ENCODE results near the gene USP40. TPM values are rescaled to one million over a fixed set of nuclear protein-coding genes. Genes with fewer than 3 reads are reported as not detected.

The USP40 gene
- total and polyA plus RNA-seq, 2 of the 8 experiments (the other 6 are each of a cell fraction or from before 2014, with no cell fraction given): 12.0 to 15.7 TPM

DNA sequence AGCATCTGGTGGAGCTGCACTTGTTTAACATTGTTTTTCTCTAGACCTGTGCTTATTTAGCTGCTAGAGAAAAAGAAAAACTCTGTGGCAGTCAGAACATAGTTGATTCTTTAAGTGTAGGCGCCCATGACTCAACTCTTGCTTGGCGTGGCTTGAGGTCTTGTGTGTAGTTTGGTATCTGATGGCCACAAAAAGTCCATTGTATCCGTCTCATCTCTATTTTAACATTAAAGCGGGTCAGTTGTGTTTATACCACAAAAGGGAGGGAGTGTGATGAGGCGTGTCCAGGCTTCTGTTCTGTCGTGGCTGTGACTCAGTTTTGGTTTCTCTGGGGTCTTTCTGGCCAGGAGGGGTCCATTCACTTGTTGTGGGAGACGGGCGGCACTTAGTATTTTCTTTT, 26.6 kb upstream of the USP40 start:
- CTCF ChIA-PET (ENCODE audit: partially characterized antibody): interaction anchor here (1.2 kb wide), 1 partner anchor 10 kb away, joined by 4 read pairs; no protein-coding TSS in a partner anchor
- no peak for FAIRE-seq

More for the DNA sequence above, 26.6 kb upstream of the USP40 start:
- Histone ChIP-seq H3K79me2 (ENCODE audit: control insufficient read depth in 1 of 2, insufficient read depth in 2 of 2, low read length in 2 of 2) (no peaks in the 10 kb centered on the region), H4K20me1 (replicated peaks in 1 of 2; ENCODE audit: control insufficient read depth in 1 of 2, insufficient read depth in 2 of 2, low read length in 2 of 2) (no peaks in the 10 kb centered on the region), H3K4me2 (ENCODE audit: insufficient read depth in 1 of 2, low read depth in 2 of 2, low read length in 2 of 2) (no peak overlapping the region), H4K91ac (replicated peaks; ENCODE audit: insufficient read length, low read length) (no peak overlapping the region), H2BK5ac (ENCODE audit: low read depth, low read length) (no peak overlapping the region), H2BK15ac (ENCODE audit: low read length) (no peak overlapping the region), H4K8ac (ENCODE audit: extremely low read depth, insufficient read depth, low read length) (no peak overlapping the region), H3K36me3 (ENCODE audit: control insufficient read depth in 2 of 4, insufficient read depth in 4 of 4, low read length in 3 of 4) (no peaks in the 10 kb centered on the region), H3K27ac (ENCODE audit: low read depth, low read length) (no peak overlapping the region), H3K23me2 (ENCODE audit: low read depth, low read length) (no peaks in the 10 kb centered on the region), H3K9me3 (ENCODE audit: insufficient read depth in 2 of 2, low read depth in 1 of 2, low read length in 1 of 2) (0 out of 4 replicates have a peak, but pooled peaks cover 0 to 3% of the 10 kb centered on the region in 2 experiments), H2AFZ (ENCODE audit: low read length) (no peak overlapping the region), H2AK5ac (ENCODE audit: low read depth, low read length) (no peak overlapping the region), H2BK120ac (replicated peaks; ENCODE audit: low read depth, low read length) (no peak overlapping the region), H3K9ac (replicated peaks in 1 of 4; ENCODE audit: extremely low read depth in 1 of 4, low read depth in 3 of 4, low read length in 3 of 4) (no peak overlapping the region), H3K4ac (replicated peaks; ENCODE audit: insufficient read length, low read depth, low read length) (no peak overlapping the region), H3K14ac (ENCODE audit: insufficient read length) (no peak overlapping the region), H3K56ac (replicated peaks; ENCODE audit: insufficient read length, low read depth, low read length) (no peak overlapping the region), H2BK12ac (ENCODE audit: low read depth, low read length) (no peak overlapping the region), H3K4me1 (replicated peaks in 1 of 4; ENCODE audit: control insufficient read depth in 3 of 4, insufficient read depth in 4 of 4, low read length in 3 of 4) (no peaks in the 10 kb centered on the region), H3K18ac (ENCODE audit: extremely low read depth, low read length) (no peak overlapping the region), H2BK20ac (ENCODE audit: low read length) (no peak overlapping the region), H3K27me3 (replicated peaks in 1 of 4; ENCODE audit: control insufficient read depth in 3 of 4, extremely low read depth in 1 of 4, insufficient read depth in 3 of 4, low read length in 3 of 4) (no peaks in the 10 kb centered on the region), H4K5ac (ENCODE audit: insufficient read length, low read depth, low read length) (no peak overlapping the region), H3K4me3 (ENCODE audit: extremely low read depth in 1 of 4, insufficient read depth in 2 of 4, low read depth in 3 of 4, low read length in 4 of 4) (no peak overlapping the region), H3K23ac (ENCODE audit: insufficient read length) (no peak overlapping the region), H3K79me1 (ENCODE audit: low read depth, low read length) (no peaks in the 10 kb centered on the region)
- WGBS, 2 experiments (ENCODE audit: extremely low coverage in 1 of 2, insufficient coverage in 1 of 2, insufficient read length in 1 of 2, insufficient replicate concordance in 2 of 2, low coverage in 1 of 2, low lambda C conversion rate in 2 of 2, missing lambda C conversion rate in 1 of 2): 77% methylated on average over 8 of the region's 8 CpGs; no CpG with 5 or more reads in 1 of the 2 experiments
- no peak for DNase-seq (ENCODE audit: low read depth in 1 of 2, low spot score in 2 of 2)
- POLR2A ChIA-PET (ENCODE audit: partially characterized antibody): no interaction called here
- TF ChIP-seq CREB1 (IDR thresholded peaks at IDR 0.05) (no peak), KDM1A (IDR thresholded peaks at IDR 0.05; ENCODE audit: borderline replicate concordance, low read length) (no peak), TEAD4 (IDR thresholded peaks at IDR 0.05; ENCODE audit: low read depth, low read length) (no peak), GABPA (IDR thresholded peaks at IDR 0.05; ENCODE audit: borderline replicate concordance, insufficient read depth, low read length) (no peak)
- TF ChIP-seq, protein P1, sequence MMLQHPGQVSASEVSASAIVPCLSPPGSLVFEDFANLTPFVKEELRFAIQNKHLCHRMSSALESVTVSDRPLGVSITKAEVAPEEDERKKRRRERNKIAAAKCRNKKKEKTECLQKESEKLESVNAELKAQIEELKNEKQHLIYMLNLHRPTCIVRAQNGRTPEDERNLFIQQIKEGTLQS (IDR thresholded peaks at IDR 0.05; ENCODE audit: insufficient read depth, low read depth, low read length): no peak
